Natural killer cell (primary cell): ENCODE measurements around the gene GBE1. TPM values are rescaled to one million over a fixed set of nuclear protein-coding genes. Genes with fewer than 3 reads are reported as not detected.

Experiments
- ATAC-seq, 3 donors: fragments of 150-1000 bp in 2 of 3; fragments of 200-7000 bp in 1 of 3; cut with Tn5 transposase; 1 replicate in 1 of 3; 2 replicates in 2 of 3; pipeline ENCODE4 v1.10.0; 2021; ENCODE audit warnings: mild to moderate bottlenecking in 2 of 3, moderate library complexity in 2 of 3
- DNase-seq, 2 donors: peaks; one replicate each; pipeline versions ENCODE4 v3.0.0 to v3.0.0-alpha.2; 2013 to 2021; ENCODE audit warnings: mixed read lengths in 1 of 2
- H3K27ac ChIP-seq: one replicate; pipeline ENCODE4 v1.5.1; 2013; ENCODE audit warnings: mild to moderate bottlenecking, low read length
- H3K27me3 ChIP-seq: one replicate; pipeline ENCODE4 v1.6.1; 2013; ENCODE audit warnings: low read length; ENCODE audit not compliant: control insufficient read depth, insufficient read depth
- H3K36me3 ChIP-seq: one replicate; pipeline ENCODE4 v1.6.1; 2013; ENCODE audit warnings: low read length; ENCODE audit not compliant: control insufficient read depth, insufficient read depth
- H3K4me1 ChIP-seq: one replicate; pipeline ENCODE4 v1.6.1; 2013; ENCODE audit warnings: low read length; ENCODE audit not compliant: control insufficient read depth, insufficient read depth
- H3K4me3 ChIP-seq: one replicate; pipeline ENCODE4 v1.5.1; 2013; ENCODE audit warnings: low read length
- H3K9me3 ChIP-seq: one replicate; pipeline ENCODE4 v1.6.1; 2013; ENCODE audit warnings: low read length; ENCODE audit not compliant: control insufficient read depth, insufficient read depth
- H3K27ac Mint-ChIP-seq, 2 donors: one replicate each; pipeline ENCODE4 v1.8.0; 2022; ENCODE audit warnings: mild to moderate bottlenecking in 2 of 2, mixed read lengths in 2 of 2, moderate library complexity in 1 of 2
- H3K27me3 Mint-ChIP-seq, 2 donors: one replicate each; pipeline ENCODE4 v1.8.0; 2022; ENCODE audit warnings: low read depth in 2 of 2, mixed read lengths in 2 of 2
- H3K36me3 Mint-ChIP-seq: one replicate; pipeline ENCODE4 v1.8.0; 2022; ENCODE audit warnings: mixed read lengths
- H3K4me1 Mint-ChIP-seq, 2 donors: one replicate each; pipeline ENCODE4 v1.8.0; 2022; ENCODE audit warnings: mixed read lengths in 2 of 2
- H3K4me3 Mint-ChIP-seq: one replicate; pipeline ENCODE4 v1.8.0; 2022; ENCODE audit warnings: mild to moderate bottlenecking, moderate library complexity, mixed read lengths
- H3K9me3 Mint-ChIP-seq, 2 donors: one replicate each; pipeline ENCODE4 v1.8.0; 2022; ENCODE audit warnings: mixed read lengths in 2 of 2
- WGBS: methylation state at CpG from one replicate; pipeline ENCODE4 v1.1.7; 2013; ENCODE audit warnings: missing lambda C conversion rate; ENCODE audit not compliant: insufficient coverage; 5-methylcytosine and 5-hydroxymethylcytosine counted together
- intact Hi-C: fragments of 100-400 bp; cut with micrococcal nuclease; formaldehyde crosslinking; loops from one replicate; pipeline ENCODE4 v1.14.2; 2022
- total RNA-seq, 4 donors: library from RNA; stranded (reverse); fragments of 120-200 nt in 1 of 4; gene quantifications; one replicate each; pipeline versions ENCODE4 v1.2.3 to v1.2.4, GENCODE V29; 2013 to 2022
- TF ChIP-seq, protein P1 (sequence below): fragments of 200-600 bp; IDR thresholded peaks from one replicate; pipeline ENCODE4 v1.8.0; 2022; ENCODE audit warnings: antibody characterized with exemption

Gene GBE1
- 10 to 100 TPM in 1 of 3 donors, 1 to 10 TPM in 2; 8.8 to 11.8 (median 9.7) TPM for total RNA-seq
- 23.0 TPM for total RNA-seq (2013)

DNA sequence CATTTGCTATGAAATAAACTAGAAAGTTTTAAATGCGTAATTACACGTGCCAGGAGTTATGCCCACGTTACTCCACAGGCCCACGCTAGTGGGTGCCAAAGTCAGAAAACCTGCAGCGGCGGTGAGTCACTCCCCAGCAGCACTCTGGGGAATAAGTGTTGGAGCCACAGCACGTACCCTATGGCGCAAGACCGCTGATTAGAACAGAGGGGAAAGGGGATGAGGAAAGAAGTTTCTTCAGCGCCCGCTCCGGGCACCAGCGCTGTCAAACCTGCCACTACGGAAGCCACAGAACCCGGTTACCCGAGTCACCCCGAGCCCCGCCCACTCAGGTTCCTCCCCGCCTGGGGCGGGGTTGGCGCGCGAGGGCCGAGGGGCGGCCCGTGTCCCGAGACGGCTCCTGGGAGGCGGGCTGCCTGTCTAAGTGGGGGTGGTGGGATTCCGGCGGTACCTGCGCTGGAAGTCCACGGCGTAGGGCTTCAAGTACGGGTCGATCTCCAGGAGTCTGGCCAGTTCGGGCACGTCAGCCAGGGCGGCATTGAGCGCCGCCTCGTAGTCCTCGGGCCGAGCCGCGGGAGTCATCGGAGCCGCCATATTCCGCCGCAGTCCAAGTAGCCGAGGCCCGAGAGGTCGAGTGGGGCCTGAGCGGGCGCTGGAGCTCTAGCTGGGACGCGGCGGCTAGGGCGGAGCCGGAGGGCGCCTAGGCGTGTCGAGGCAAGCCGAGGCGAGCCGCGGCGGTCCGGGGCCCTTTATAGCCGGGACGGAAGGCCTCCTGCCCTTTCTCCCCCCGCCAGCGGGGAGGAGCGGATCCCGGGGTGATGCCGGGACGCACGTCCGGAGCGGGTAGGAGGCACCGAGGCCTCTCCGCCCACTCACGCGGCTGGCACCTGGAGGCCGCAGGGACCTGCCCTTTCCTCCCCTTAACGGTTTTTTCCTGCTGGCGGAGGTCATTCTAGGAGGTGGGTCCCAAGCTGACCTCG, at the start of gene GBE1:
GBE1 (minus strand) TSS at position 722 of the 980 bp plus-strand sequence; CDS start at position 594, 128 bp downstream.
- Histone ChIP-seq H3K27me3 (no peaks in the 10 kb centered on the region), H3K36me3 (no peaks in the 10 kb centered on the region), H3K4me3 (peak within 1 kb of the TSS; percentile 82), H3K4me1 (peaks cover 3% of the 10 kb centered on the region), H3K27ac (peak within 1 kb of the TSS; percentile 98), H3K9me3 (no peaks in the 10 kb centered on the region)
- DNase-seq (peak; percentile 84 to 91), ATAC-seq (peak; percentile 80 to 94 (median 84))
- intact Hi-C loops, result no loop called here
- under 1% methylated on average over 88 of the region's 88 CpGs for WGBS
- Mint-ChIP-seq H3K27ac (peak within 1 kb of the TSS; percentile 90 to 91), H3K4me1 (peaks cover 21 to 23% of the 10 kb centered on the region in 2 donors), H3K27me3 (no peaks in the 10 kb centered on the region), H3K9me3 (no peaks in the 10 kb centered on the region), H3K36me3 (no peaks in the 10 kb centered on the region), H3K4me3 (peak within 1 kb of the TSS; percentile 89)
- TF ChIP-seq, protein P1, sequence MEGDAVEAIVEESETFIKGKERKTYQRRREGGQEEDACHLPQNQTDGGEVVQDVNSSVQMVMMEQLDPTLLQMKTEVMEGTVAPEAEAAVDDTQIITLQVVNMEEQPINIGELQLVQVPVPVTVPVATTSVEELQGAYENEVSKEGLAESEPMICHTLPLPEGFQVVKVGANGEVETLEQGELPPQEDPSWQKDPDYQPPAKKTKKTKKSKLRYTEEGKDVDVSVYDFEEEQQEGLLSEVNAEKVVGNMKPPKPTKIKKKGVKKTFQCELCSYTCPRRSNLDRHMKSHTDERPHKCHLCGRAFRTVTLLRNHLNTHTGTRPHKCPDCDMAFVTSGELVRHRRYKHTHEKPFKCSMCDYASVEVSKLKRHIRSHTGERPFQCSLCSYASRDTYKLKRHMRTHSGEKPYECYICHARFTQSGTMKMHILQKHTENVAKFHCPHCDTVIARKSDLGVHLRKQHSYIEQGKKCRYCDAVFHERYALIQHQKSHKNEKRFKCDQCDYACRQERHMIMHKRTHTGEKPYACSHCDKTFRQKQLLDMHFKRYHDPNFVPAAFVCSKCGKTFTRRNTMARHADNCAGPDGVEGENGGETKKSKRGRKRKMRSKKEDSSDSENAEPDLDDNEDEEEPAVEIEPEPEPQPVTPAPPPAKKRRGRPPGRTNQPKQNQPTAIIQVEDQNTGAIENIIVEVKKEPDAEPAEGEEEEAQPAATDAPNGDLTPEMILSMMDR, result peak; percentile 33

DNA sequence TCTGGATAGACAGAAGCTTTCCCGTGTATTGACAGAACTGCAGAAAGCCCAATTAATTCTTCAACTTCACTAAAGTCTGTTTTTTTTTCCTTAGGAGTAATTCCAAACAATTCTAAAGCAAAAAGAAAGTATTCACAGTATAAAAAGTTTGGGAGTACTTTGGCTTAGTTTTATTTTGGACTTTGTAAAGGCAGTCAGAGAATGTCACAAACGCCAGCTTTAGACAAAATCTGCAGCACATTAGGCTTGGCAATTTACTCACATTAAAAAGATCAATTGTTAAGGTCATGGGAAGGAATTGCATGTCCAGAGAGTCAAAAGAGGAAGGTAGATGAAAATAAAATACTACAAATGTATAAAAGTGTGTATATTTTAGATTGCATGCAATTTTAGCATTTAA, 47.5 kb upstream of the GBE1 start:
- ATAC-seq, result no peak
- Mint-ChIP-seq H3K27me3 (no peaks in the 10 kb centered on the region), H3K36me3 (no peaks in the 10 kb centered on the region), H3K4me3 (no peak overlapping the region), H3K27ac (no peak overlapping the region), H3K4me1 (no peaks in the 10 kb centered on the region), H3K9me3 (no peaks in the 10 kb centered on the region)
- no peaks in the 10 kb centered on the region for H3K4me1 ChIP-seq
- WGBS, result 93% methylated on average over 2 of the region's 2 CpGs
- intact Hi-C loops, result no loop called here
- no peak for DNase-seq
- H3K27ac ChIP-seq, result no peak overlapping the region
- no peaks in the 10 kb centered on the region for H3K27me3 ChIP-seq
- H3K4me3 ChIP-seq, result no peak overlapping the region
- H3K36me3 ChIP-seq, result no peaks in the 10 kb centered on the region
- TF ChIP-seq, protein P1, result no peak
- H3K9me3 ChIP-seq, result no peaks in the 10 kb centered on the region

DNA sequence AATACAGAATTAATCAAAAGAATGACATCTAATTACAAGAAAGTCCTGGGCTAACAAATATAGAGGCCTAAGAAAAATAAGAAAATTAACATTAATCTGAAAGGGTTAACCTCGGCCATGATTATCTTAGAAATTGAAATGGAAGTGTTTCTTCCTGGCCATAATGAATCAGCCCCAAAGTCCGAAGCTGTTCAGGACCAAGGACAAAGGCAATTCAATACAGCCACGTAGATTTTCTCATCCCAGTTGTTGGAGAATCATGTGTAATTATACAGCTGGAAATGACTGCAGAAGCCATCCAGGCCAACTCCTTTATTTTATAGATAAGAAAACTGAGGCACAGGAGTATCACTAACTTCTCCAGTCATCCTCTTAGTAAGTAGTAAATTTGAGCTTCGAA, 38.0 kb upstream of the GBE1 start:
- H3K27ac Mint-ChIP-seq, result no peak overlapping the region
- TF ChIP-seq, protein P1, result no peak
- no peaks in the 10 kb centered on the region for H3K27me3 Mint-ChIP-seq
- no peaks in the 10 kb centered on the region for H3K9me3 Mint-ChIP-seq
- no peaks in the 10 kb centered on the region for H3K4me1 ChIP-seq
- 69% methylated on average over 3 of the region's 4 CpGs for WGBS
- H3K36me3 Mint-ChIP-seq, result no peaks in the 10 kb centered on the region
- H3K4me1 Mint-ChIP-seq, result no peaks in the 10 kb centered on the region
- no peak overlapping the region for H3K27ac ChIP-seq
- H3K4me3 Mint-ChIP-seq, result no peak overlapping the region
- no peaks in the 10 kb centered on the region for H3K36me3 ChIP-seq
- H3K4me3 ChIP-seq, result no peak overlapping the region
- ATAC-seq, result no peak
- no peaks in the 10 kb centered on the region for H3K9me3 ChIP-seq
- DNase-seq, result no peak
- intact Hi-C loops, result no loop called here
- H3K27me3 ChIP-seq, result no peaks in the 10 kb centered on the region
